Kidney (tissue), 14 donors: ENCODE results near the gene LRTM1. TPM values are rescaled to one million over a fixed set of nuclear protein-coding genes. Genes with fewer than 3 reads are reported as not detected.

ENCODE experiments used
- DNase-seq, 5 donors: peaks; one replicate each; pipeline ENCODE4 v3.0.0-alpha.2; 2013 to 2020
- FAIRE-seq: peaks from 2 replicates; lab custom pipeline; 2012; peaks lifted over from hg19 to GRCh38; lab: Jason Lieb, UNC
- H3K27ac ChIP-seq, 2 donors: one replicate each; pipeline ENCODE4 v1.7.0; 2013; ENCODE audit warnings: low read depth in 2 of 2, low read length in 2 of 2, inconsistent platforms in 1 of 2
- H3K27me3 ChIP-seq: one replicate; pipeline ENCODE4 v1.7.1; 2013; ENCODE audit warnings: low read length, inconsistent platforms; ENCODE audit not compliant: control insufficient read depth, insufficient read depth
- H3K36me3 ChIP-seq, 3 donors: one replicate each; pipeline versions ENCODE4 v1.7.0 to v1.7.1; 2013; ENCODE audit warnings: low read length in 3 of 3, control low read depth in 1 of 3, inconsistent platforms in 1 of 3; ENCODE audit not compliant: insufficient read depth in 3 of 3, control insufficient read depth in 2 of 3
- H3K4me1 ChIP-seq, 3 donors: one replicate each; pipeline versions ENCODE4 v1.7.0 to v1.7.1; 2013; ENCODE audit warnings: low read length in 3 of 3, inconsistent platforms in 1 of 3, low read depth in 1 of 3; ENCODE audit not compliant: control insufficient read depth in 2 of 3, insufficient read depth in 2 of 3
- H3K4me3 ChIP-seq, 3 donors: one replicate each; pipeline versions ENCODE4 v1.7.0 to v1.8.1; 2013; ENCODE audit warnings: low read length in 3 of 3, control low read depth in 1 of 3, inconsistent platforms in 1 of 3
- H3K9ac ChIP-seq, 3 donors: one replicate each; pipeline versions ENCODE4 v1.7.0 to v1.7.1; 2013; ENCODE audit warnings: low read length in 3 of 3, control low read depth in 1 of 3, inconsistent platforms in 1 of 3
- H3K9me3 ChIP-seq, 3 donors: one replicate each; pipeline versions ENCODE4 v1.7.0 to v1.7.1; 2013; ENCODE audit warnings: low read length in 3 of 3, control low read depth in 1 of 3, inconsistent platforms in 1 of 3; ENCODE audit not compliant: control insufficient read depth in 2 of 3, insufficient read depth in 1 of 3
- CTCF ChIP-seq: IDR thresholded peaks from 3 replicates; pipeline ENCODE4 v1.5.1; 2012; ENCODE audit warnings: mild to moderate bottlenecking, moderate library complexity, borderline replicate concordance; ENCODE audit not compliant: insufficient read depth; ENCODE audit errors: extremely low read depth
- intact Hi-C: fragments of 100-400 bp; cut with DNase I; formaldehyde crosslinking; loops from one replicate; pipeline ENCODE4 v1.11.1; 2022
- polyA plus RNA-seq: library from polyadenylated mRNA; stranded (reverse); fragments of 350-450 nt; fragmentation: Illumina TruSeq; extraction: RNeasy Lipid Tissue Mini Kit (QIAGEN cat#74804); gene quantifications from one replicate; pipeline ENCODE4 v1.2.3, GENCODE V29; 2014; ENCODE audit warnings: low read depth, low replicate concordance; ENCODE audit not compliant: insufficient read depth
- total RNA-seq: library from RNA; stranded (reverse); fragmentation: NEBNext Ultra II Directional; extraction: Animal tissue kit (Norgen Biotek cat#: 25700); gene quantifications from one replicate; pipeline ENCODE4 v1.2.1, GENCODE V29; 2021
- donor health status: control.
- donor health status: control.
- donor health status: control.
- donor health status: control.
- donor health status: control.
- donor health status: DM: yes; HTN: yes; CAD: no.
- donor health status: Normal renal cell carcinoma (clear cell type).

LRTM1 gene
- total and polyA plus RNA-seq, 2 donors from 2014 or later, result not detected

- H3K9ac ChIP-seq, result no peak overlapping the region
- DNase-seq (no peak), FAIRE-seq (no peak)
- H3K27me3 ChIP-seq, result no peaks in the 10 kb centered on the region
- no peaks in the 10 kb centered on the region for H3K4me1 ChIP-seq
- no peak for TF ChIP-seq CTCF
- no peak overlapping the region for H3K4me3 ChIP-seq
- H3K36me3 ChIP-seq, result no peaks in the 10 kb centered on the region
- intact Hi-C loops, result no loop called here
- H3K9me3 ChIP-seq, result no peaks in the 10 kb centered on the region
- no peak overlapping the region for H3K27ac ChIP-seq
Measured at GRCh38 chr3:54917174-54917573, 10.7 kb downstream of the LRTM1 start.

- TF ChIP-seq CTCF, result no peak
- intact Hi-C loops, result no loop called here
- Histone ChIP-seq H3K27ac (no peak overlapping the region), H3K27me3 (no peaks in the 10 kb centered on the region), H3K4me1 (no peaks in the 10 kb centered on the region), H3K4me3 (no peak overlapping the region), H3K9ac (no peak overlapping the region), H3K36me3 (no peaks in the 10 kb centered on the region), H3K9me3 (peaks cover 0 to 3% (median 2%) of the 10 kb centered on the region in 3 donors)
- DNase-seq (no peak), FAIRE-seq (no peak)
Measured at GRCh38 chr3:54916732-54917131, 11.1 kb downstream of the LRTM1 start.

- H3K9ac ChIP-seq, result no peak overlapping the region
- no peak overlapping the region for H3K4me3 ChIP-seq
- no peak for TF ChIP-seq CTCF
- intact Hi-C loops, result no loop called here
- H3K27me3 ChIP-seq, result no peaks in the 10 kb centered on the region
- peaks cover 0 to 4% (median 3%) of the 10 kb centered on the region in 3 donors for H3K9me3 ChIP-seq
- DNase-seq (no peak), FAIRE-seq (no peak)
- H3K27ac ChIP-seq, result no peak overlapping the region
- H3K36me3 ChIP-seq, result no peaks in the 10 kb centered on the region
- no peaks in the 10 kb centered on the region for H3K4me1 ChIP-seq
Measured at GRCh38 chr3:54915976-54916375, 11.9 kb downstream of the LRTM1 start.

DNA sequence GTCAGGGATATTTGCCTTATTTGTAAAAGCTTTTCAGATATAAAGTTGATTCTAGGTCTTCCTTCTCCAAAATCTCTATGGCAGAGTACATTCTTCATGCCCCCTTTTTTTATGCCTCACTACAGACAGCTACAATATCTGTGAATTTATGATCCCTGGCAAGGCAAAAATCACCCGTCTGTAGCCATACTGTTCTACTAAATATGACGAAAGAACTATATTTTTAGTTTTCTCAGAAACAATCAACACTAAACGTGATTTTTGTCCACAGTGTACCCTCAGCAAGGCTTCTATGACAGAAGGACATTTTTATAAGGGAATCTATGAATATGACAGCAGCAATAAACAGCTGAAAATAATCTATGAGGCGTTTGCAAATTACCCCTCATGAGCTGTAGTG, 12.7 kb downstream of the LRTM1 start:
- Histone ChIP-seq H3K9ac (no peak overlapping the region), H3K36me3 (no peaks in the 10 kb centered on the region), H3K9me3 (peaks cover 0 to 4% (median 3%) of the 10 kb centered on the region in 3 donors), H3K4me1 (no peaks in the 10 kb centered on the region), H3K27me3 (no peaks in the 10 kb centered on the region), H3K27ac (no peak overlapping the region), H3K4me3 (no peak overlapping the region)
- intact Hi-C loops, result no loop called here
- no peak for FAIRE-seq
- TF ChIP-seq CTCF, result no peak
- peak in 1 of 5 donors; percentile 7 for DNase-seq
